ENCODE measurements around the gene KIAA0930. TPM values are rescaled to one million over a fixed set of nuclear protein-coding genes. Genes with fewer than 3 reads are reported as not detected.

KIAA0930 gene
- total and polyA plus RNA-seq, 2 donors (not counting 1 experiment from before 2014, with no cell fraction given), result 27.0 to 46.8 TPM

GRCh38 chr22:45248832-45249561 is 8.3 kb upstream of the KIAA0930 start:
- H3K9me3 ChIP-seq (ENCODE audit: control extremely low read depth in 1 of 3, control insufficient read depth in 2 of 3, insufficient read depth in 1 of 3, low read length in 2 of 3), result no peaks in the 10 kb centered on the region
- no peaks in the 10 kb centered on the region for H4K20me1 ChIP-seq (ENCODE audit: control insufficient read depth, insufficient read depth, low read length, poor library complexity, severe bottlenecking)
- Mint-ChIP-seq H3K4me3 (peak overlapping the region; percentile 70), H3K27me3 (no peaks in the 10 kb centered on the region), H3K27ac (peak overlapping the region; percentile 56), H3K9me3 (ENCODE audit: insufficient read depth) (no peaks in the 10 kb centered on the region), H3K4me1 (peaks cover 38% of the 10 kb centered on the region)
- peak overlapping the region; percentile 23 for H2AFZ ChIP-seq (ENCODE audit: insufficient read depth, low read depth, low read length, poor library complexity, severe bottlenecking)
- POLR2A ChIA-PET, result no interaction called here
- H3K79me2 ChIP-seq (ENCODE audit: control insufficient read depth, insufficient read depth, low read length), result no peaks in the 10 kb centered on the region
- peaks cover 12 to 40% of the 10 kb centered on the region in 2 donors for H3K4me1 ChIP-seq (ENCODE audit: control insufficient read depth in 2 of 2, insufficient read depth in 2 of 2, low read length in 2 of 2)
- H3K27ac ChIP-seq (ENCODE audit: low read length in 2 of 2), result peak overlapping the region in 1 of 2 donors; percentile 46
- CTCF ChIA-PET, result interaction anchor here (1.6 kb wide), 1 partner anchor 14 kb away, joined by 3 read pairs; no protein-coding TSS in a partner anchor
- H3K27me3 ChIP-seq (replicated peaks in 1 of 4; ENCODE audit: control extremely low read depth in 1 of 4, control insufficient read depth in 3 of 4, insufficient read depth in 4 of 4, low read length in 3 of 4), result no peaks in the 10 kb centered on the region
- WGBS (ENCODE audit: insufficient coverage), result 0% methylated on average over 1 of the region's 8 CpGs
- no peaks in the 10 kb centered on the region for H3K36me3 ChIP-seq (replicated peaks in 1 of 2; ENCODE audit: control extremely low read depth in 1 of 2, control insufficient read depth in 1 of 2, extremely low read depth in 1 of 2, insufficient read depth in 2 of 2, low read length in 1 of 2)
- TF ChIP-seq CTCF (IDR thresholded peaks at IDR 0.05), result no peak
- no peak for TF ChIP-seq EZH2 (IDR thresholded peaks at IDR 0.05; ENCODE audit: borderline replicate concordance, insufficient read depth, low read depth, low read length, poor library complexity, severe bottlenecking)
- intact Hi-C loops (cut with micrococcal nuclease), result loop anchor here (1.0 kb wide), 1 partner anchor 14 kb away; no protein-coding TSS in a partner anchor
- peak; percentile 58 for ATAC-seq (ENCODE audit: low read depth)
- DNase-seq, result peak; percentile 53
- H3K4me2 ChIP-seq (replicated peaks; ENCODE audit: low read depth, low read length, poor library complexity, severe bottlenecking), result peak overlapping the region; percentile 39
- H3K9ac ChIP-seq (ENCODE audit: low read length), result no peak overlapping the region
- H3K4me3 ChIP-seq (ENCODE audit: control extremely low read depth in 1 of 5, extremely low read depth in 1 of 5, insufficient read depth in 1 of 5, low read depth in 2 of 5, low read length in 4 of 5), result no peak overlapping the region

Measured in B cell (primary cell).